H1 (cell line): ENCODE data around the gene PKD1. TPM values are rescaled to one million over a fixed set of nuclear protein-coding genes. Genes with fewer than 3 reads are reported as not detected.

Source experiments
- CHD2 ChIP-seq: IDR thresholded peaks from 2 replicates; pipeline ENCODE4 v1.6.1; 2012; ENCODE audit warnings: low read length, improper control_type of control experiment
- CHD7 ChIP-seq: fragments of 300-600 bp; sonication (generic); IDR thresholded peaks from 2 replicates; pipeline ENCODE4 v1.7.1; 2012; ENCODE audit warnings: low read length, moderate library complexity, mild to moderate bottlenecking, inconsistent platforms; ENCODE audit not compliant: insufficient replicate concordance
- GABPA ChIP-seq: IDR thresholded peaks from 2 replicates; pipeline ENCODE4 v1.6.1; 2011; ENCODE audit warnings: mild to moderate bottlenecking, low read length, moderate library complexity, borderline replicate concordance; ENCODE audit not compliant: insufficient read depth
- JUN ChIP-seq: IDR thresholded peaks from 2 replicates; pipeline ENCODE4 v1.6.1; 2011; ENCODE audit warnings: low read depth, mild to moderate bottlenecking, improper control_type of control experiment, low read length
- SAP30 ChIP-seq: fragments of 300-600 bp; sonication (generic); IDR thresholded peaks from 2 replicates; pipeline ENCODE4 v1.7.1; 2012; ENCODE audit warnings: low read length, moderate library complexity, mild to moderate bottlenecking, inconsistent platforms; ENCODE audit not compliant: insufficient read depth, insufficient replicate concordance
- SIRT6 ChIP-seq: IDR thresholded peaks from one replicate; pipeline ENCODE4 v1.7.1; 2012; ENCODE audit warnings: low read length, inconsistent platforms
- SP4 ChIP-seq: IDR thresholded peaks from 2 replicates; pipeline ENCODE4 v1.6.1; 2012; ENCODE audit warnings: low read length, inconsistent platforms
- YY1 ChIP-seq: IDR thresholded peaks from 2 replicates; pipeline ENCODE4 v1.6.1; 2011; ENCODE audit warnings: low read depth, mild to moderate bottlenecking, low read length
- polyA plus RNA-seq, 7 experiments: library from polyadenylated mRNA; depleted of rRNA in 3 of 7; stranded (reverse) in 5 of 7; unstranded in 2 of 7; fragments of >200 nt in 5 of 7; fragments of 200-250 nt in 2 of 7; gene quantifications; 1 replicate in 5 of 7; 2 replicates in 1 of 7; 4 replicates in 1 of 7; pipeline versions ENCODE4 v1.2.1 to v1.2.3, GENCODE V29; 2011 to 2013; ENCODE audit warnings: missing spikeins in 2 of 7, mixed read lengths in 2 of 7
- total RNA-seq: library from RNA; stranded (reverse); fragmentation: NEBNext Ultra II Directional; extraction: Animal tissue kit (Norgen Biotek cat#: 25700); gene quantifications from 2 replicates; pipeline ENCODE4 v1.2.1, GENCODE V29; 2021

Gene PKD1
- total and polyA plus RNA-seq, 2 of the 8 experiments (the other 6 are each of a cell fraction or from before 2014, with no cell fraction given), result 40.6 to 52.7 TPM

GRCh38 chr16:2062801-2063200 lies 72.9 kb downstream of the PKD1 start (continued):
- no peak for TF ChIP-seq CHD7
- no peak for TF ChIP-seq GABPA
- TF ChIP-seq SAP30, result no peak
- TF ChIP-seq YY1, result no peak
- no peak for TF ChIP-seq SIRT6
- TF ChIP-seq JUN, result no peak
- no peak for TF ChIP-seq SP4
- TF ChIP-seq CHD2, result no peak
- TF ChIP-seq, all 59 proteins: peak for 0
